HepG2 (cell line): ENCODE data around the gene COCH.

Experiments
- CBX2 ChIP-seq, 2 experiments: fragments of 200-600 bp in 1 of 2; sonication (generic); formaldehyde crosslinking in 1 of 2; IDR thresholded peaks; 2 replicates each; pipeline versions ENCODE4 v1.7.0 to v1.8.1; 2018 to 2022; ENCODE audit warnings: low read depth in 2 of 2, low read length in 1 of 2, mild to moderate bottlenecking in 1 of 2, missing genetic modification reagents in 1 of 2
- GABPA ChIP-seq, 2 experiments: IDR thresholded peaks; 2 replicates each; pipeline ENCODE4 v1.6.1; 2011 to 2016; ENCODE audit warnings: low read depth in 2 of 2, low read length in 1 of 2, missing biosample characterization in 1 of 2, missing genetic modification characterization in 1 of 2
- MAFK ChIP-seq, 2 experiments: IDR thresholded peaks in 1 of 2; conservative IDR thresholded peaks in 1 of 2; 2 replicates each; pipeline ENCODE4 v1.6.1; 2011; ENCODE audit warnings: improper control_type of control experiment in 2 of 2, low read length in 2 of 2
- NFE2L2 ChIP-seq: fragments of 150-350 bp; IDR thresholded peaks from 2 replicates; pipeline ENCODE4 v1.6.1; 2014; ENCODE audit warnings: low read length
- RXRA ChIP-seq: sonication (generic); formaldehyde crosslinking; IDR thresholded peaks from 2 replicates; pipeline ENCODE4 v1.5.1; 2020; ENCODE audit warnings: missing genetic modification reagents
- ZNF577 ChIP-seq: sonication (generic); formaldehyde crosslinking; IDR thresholded peaks from 2 replicates; pipeline ENCODE4 v1.4.0; 2020; ENCODE audit warnings: mild to moderate bottlenecking, low read depth, missing genetic modification reagents, borderline replicate concordance

DNA sequence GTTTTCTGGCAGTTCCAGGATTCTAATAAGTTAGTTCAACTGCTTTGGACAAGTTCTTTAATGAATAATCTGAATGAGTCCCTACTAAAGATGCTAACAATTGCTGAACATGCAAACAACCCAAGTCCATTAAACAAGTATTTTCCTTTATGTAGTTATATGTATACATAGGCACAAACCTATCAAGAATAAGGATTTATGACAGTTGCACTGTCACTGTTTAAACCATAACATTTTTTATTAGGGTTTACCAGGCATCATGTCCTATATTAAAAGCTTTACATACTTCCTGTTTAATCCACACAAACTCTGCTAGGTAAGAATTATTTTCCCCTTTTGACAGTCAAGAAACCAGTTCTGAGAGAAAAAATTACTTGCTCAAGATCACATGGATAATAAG is 31.9 kb upstream of the COCH start:
- TF ChIP-seq GABPA (IDR thresholded peaks at IDR 0.05; ENCODE audit: low read depth, low read length) (no peak), GABPA (CRISPR knock-in tag; IDR thresholded peaks at IDR 0.05; ENCODE audit: low read depth) (no peak), NFE2L2 (no peak), ZNF577 (CRISPR knock-in tag) (no peak), RXRA (CRISPR knock-in tag) (no peak), CBX2 (IDR thresholded peaks at IDR 0.05; ENCODE audit: low read depth, low read length) (no peak), CBX2 (CRISPR knock-in tag; IDR thresholded peaks at IDR 0.05; ENCODE audit: low read depth) (no peak), MAFK (conservative IDR thresholded peaks at IDR 0.05 in 1 of 2, IDR thresholded peaks at IDR 0.05 in 1 of 2; ENCODE audit: low read length in 2 of 2) (no peak)
